Activated CD8-positive, alpha-beta memory T cell treated with anti-CD3 and anti-CD28 coated beads for 48 hours (primary cell): ENCODE results near the gene CLEC20A.
"Not testable (repeated sequence)": the region's sequence is repeated elsewhere in the genome, so short reads cannot be mapped to it uniquely, and the experiment has no call there.

Source experiments
- DNase-seq, 3 experiments: peaks; one replicate each; pipeline ENCODE4 v3.0.0-alpha.2; 2020; ENCODE audit warnings: low read depth in 2 of 3, low spot score in 2 of 3

The CLEC20A gene

GRCh38 chr1:178529364-178530036, 32.7 kb upstream of the CLEC20A start:
- DNase-seq = no peak

- no peak for DNase-seq
Observed at GRCh38 chr1:178528953-178529335, 32.2 kb upstream of the CLEC20A start.

- DNase-seq = no peak
Observed at GRCh38 chr1:178528228-178528952, 31.6 kb upstream of the CLEC20A start.

DNA sequence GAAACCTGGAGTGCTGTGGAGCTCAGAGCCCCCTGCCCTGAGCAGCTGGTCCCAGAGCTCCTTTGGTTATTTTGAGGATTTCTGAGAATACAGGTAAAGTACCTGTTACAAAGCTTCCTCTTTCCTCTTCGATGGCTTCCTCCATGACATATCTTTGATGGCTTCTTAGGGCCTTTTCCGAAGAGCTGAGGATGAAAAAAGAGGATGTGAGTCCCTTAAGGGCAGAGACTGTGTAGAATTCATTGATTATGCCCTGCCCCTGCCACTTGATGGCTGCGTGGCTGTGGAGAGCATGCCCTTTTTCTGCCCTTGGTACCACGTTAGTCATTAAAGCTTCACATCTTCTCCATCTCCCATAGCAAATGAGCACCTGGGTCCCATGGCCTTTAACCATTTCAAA, 30.4 kb upstream of the CLEC20A start:
- DNase-seq = no peak

DNA sequence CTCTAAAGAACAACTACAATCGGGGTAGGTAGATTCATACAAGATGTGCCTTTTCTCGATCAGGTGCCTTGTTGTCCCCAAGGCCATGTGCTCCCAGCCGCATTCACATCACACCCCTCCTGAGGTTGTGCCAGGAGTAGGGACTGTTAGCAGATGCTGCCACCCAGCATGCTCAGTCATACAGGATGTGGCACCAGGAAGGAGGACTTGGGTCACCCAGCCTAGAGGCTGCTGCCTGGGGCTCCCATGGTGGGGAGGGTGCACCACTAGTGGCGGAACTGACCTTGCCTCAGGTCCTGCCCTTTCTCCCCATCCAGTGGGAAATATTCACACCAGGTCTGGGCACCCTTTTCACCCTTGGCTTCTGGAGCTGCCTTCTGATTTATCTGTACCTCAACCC, 24.5 kb upstream of the CLEC20A start:
- no peak for DNase-seq

GRCh38 chr1:178520803-178521202, 24.0 kb upstream of the CLEC20A start:
- DNase-seq = no peak

GRCh38 chr1:178518894-178519293, 22.1 kb upstream of the CLEC20A start:
- no peak for DNase-seq

GRCh38 chr1:178516110-178516509, 19.3 kb upstream of the CLEC20A start:
- no peak for DNase-seq

- no peak for DNase-seq
Observed at GRCh38 chr1:178513278-178513983, 16.7 kb upstream of the CLEC20A start.

DNA sequence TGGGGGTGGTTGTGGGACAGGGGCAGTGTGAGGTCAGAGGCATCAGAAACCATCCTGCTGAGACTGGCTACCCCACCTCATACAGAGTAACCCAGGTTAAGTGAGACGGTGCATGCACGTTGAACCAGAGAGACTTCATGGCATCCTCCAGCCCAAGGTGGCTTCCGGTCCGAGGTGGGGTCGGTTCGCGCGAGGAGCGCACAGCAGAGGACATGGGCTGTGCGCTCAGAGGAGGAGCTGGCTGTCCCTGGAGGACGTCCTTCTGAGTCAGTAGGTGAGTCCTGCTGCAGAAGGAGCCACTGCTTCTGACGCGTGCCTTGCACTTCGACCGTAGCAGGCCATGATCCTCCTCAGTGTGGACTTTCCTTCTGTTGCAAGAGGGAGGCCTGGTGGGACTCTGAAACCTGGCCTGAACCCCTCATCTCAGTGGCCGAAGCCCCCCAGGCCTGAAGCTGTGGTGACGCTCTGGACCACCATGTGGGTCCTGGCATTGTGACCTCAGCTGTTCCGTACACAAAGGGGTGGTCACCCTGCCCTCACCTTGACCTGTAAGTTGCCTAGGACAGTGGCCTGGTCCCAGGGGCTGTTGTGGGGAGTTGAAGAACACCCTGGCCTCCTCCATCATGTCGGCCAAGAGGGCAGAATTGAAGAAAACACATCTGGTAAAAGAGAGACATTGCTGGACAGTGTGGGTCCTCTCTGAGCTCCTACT, 16.0 kb upstream of the CLEC20A start, which contains the start of gene TEX35:
TEX35 (plus strand) TSS at position 544 of the 712 bp plus-strand sequence; CDS start at position 624, 80 bp downstream.
- DNase-seq = no peak

GRCh38 chr1:178510155-178510554, 13.4 kb upstream of the CLEC20A start:
- no peak for DNase-seq

DNA sequence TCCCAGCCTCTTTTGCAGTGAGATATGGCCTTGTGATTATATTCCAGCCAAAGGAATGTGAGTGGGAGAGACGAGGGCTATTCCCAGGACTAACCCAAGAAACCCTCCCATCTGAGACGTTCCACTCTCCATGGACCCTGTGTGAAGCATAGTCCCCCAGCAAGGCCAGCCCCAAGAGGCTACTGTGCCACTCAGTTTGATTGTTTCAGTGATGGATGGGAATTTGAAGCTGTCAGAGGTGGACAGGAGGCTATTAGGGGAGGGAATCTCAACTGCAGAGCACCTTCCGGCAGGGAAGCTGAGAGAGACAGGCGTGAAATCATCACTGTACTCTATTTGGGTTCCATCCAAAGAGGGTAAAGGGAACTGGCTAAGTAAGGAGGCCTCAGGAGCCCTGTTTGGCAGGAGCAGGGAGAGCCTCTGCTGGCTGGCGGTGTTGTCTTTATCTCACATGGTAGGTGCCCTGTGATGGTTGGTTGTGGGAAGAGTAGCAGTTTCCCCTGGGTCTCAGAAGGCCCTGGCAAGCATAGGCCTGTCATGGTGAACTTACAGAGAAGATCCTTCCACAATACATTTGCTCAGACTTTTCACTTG, 12.7 kb upstream of the CLEC20A start:
- no peak for DNase-seq

GRCh38 chr1:178506669-178507068, 9.9 kb upstream of the CLEC20A start:
- DNase-seq = no peak

DNA sequence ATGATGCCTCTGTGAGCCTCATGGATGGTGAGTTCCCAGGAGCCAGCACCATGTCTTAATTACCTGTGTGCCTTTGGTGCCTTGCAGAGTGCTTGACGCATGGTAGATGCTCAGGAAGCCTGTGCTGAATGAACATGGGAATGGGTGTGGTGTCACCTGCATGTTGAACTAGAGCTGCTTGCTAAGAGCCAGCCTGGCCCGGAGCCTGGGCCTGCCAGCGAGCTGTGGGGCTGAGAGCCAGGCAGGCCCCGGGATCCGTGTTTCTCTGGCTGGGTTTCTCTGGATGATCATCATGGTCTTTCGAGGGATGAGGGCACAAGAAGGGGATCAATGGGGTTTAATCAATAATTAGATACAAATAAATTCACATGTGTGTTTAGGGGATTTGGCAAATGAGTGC, 9.4 kb upstream of the CLEC20A start:
- no peak for DNase-seq

DNA sequence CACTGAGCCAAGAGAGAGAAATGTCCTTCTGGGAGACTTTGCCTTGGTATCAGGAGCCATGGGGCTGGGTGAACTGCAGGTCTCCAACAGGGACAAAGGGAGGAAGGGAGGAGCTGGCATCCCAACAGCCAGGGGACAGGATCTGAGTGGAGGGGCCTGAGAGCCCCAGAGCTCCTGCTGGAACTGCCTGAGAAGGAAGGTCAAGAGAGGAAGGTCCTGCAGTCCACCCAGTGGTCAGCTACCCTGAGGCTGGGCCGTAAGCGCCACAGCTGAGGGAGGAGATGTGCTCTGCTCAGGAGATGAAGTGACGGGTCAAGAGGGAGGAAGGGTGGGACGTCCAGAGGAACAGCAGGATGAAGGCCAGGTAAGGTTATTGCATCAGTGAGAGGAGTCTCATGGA, 7.5 kb upstream of the CLEC20A start:
- DNase-seq = no peak

- no peak for DNase-seq
Observed at GRCh38 chr1:178503849-178504248, 7.1 kb upstream of the CLEC20A start.

GRCh38 chr1:178503316-178503715, 6.6 kb upstream of the CLEC20A start:
- DNase-seq = not testable (repeated sequence)

- DNase-seq = no peak
Observed at GRCh38 chr1:178502856-178503255, 6.1 kb upstream of the CLEC20A start.

DNA sequence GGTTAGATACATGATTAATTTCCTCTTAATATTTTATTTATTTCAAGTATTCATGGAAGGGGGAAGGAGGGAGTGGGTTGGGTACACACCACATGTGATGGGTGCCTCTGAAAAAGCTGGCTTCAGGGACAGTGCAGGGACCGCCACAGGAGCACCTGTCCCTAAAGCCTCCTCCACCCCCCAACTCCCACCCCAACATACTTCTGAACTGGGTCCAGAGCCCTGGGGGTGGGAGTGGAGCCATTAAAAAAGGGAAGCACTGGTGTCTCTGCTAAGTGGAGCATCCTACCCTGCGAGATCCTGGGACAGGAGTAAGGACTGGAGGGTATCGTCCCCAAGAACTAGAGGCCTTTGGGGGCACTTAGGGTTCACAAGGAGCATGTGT, 5.6 kb upstream of the CLEC20A start:
- DNase-seq = no peak

DNA sequence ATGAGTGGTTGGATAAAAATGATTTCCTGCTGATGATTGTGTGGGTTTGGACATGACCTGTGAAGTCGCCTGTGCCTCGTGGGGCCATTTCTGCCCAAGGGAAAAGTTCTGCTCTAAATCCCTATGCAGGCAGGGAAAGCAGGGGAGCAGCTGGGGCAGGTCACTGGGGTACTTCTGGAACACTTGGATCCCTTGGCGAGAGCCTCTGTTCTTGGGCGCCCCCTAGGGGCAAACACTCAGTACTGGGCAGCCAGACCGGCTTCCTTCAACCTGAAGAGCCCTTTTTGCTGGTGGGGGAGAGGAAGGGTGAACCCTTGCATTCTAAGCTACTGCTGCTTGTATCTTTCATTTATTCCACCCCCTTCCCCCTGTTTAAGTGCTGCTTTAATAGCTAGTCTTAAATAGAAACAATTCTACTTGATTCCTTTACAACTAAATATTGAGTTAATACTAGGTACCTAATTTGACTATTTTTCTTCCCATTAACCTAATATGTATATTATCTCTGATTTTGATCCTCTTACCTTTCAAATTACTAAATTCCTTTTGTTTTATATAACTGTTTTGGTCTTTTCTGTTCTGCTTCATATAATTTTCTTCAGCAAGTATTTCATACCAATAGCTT, 5.1 kb upstream of the CLEC20A start:
- peak; percentile 11 to 57 (median 12) for DNase-seq
